Left renal pelvis (tissue), 4 donors: Measurements from ENCODE around the gene GRWD1. TPM values are rescaled to one million over a fixed set of nuclear protein-coding genes. Genes with fewer than 3 reads are reported as not detected.

Experiments
- DNase-seq, 4 donors: peaks; one replicate each; pipeline ENCODE4 v3.0.0-alpha.2; 2013; ENCODE audit warnings: low read depth in 4 of 4, low spot score in 3 of 4
- polyA plus RNA-seq, 4 donors: library from polyadenylated mRNA; unstranded; fragments of 120-200 nt; gene quantifications; one replicate each; pipeline ENCODE4 v1.2.1, GENCODE V29; 2013; ENCODE audit not compliant: insufficient read length in 4 of 4

The GRWD1 gene
- polyA plus RNA-seq, 4 donors = 18.0 to 28.1 (median 24.7) TPM

DNA sequence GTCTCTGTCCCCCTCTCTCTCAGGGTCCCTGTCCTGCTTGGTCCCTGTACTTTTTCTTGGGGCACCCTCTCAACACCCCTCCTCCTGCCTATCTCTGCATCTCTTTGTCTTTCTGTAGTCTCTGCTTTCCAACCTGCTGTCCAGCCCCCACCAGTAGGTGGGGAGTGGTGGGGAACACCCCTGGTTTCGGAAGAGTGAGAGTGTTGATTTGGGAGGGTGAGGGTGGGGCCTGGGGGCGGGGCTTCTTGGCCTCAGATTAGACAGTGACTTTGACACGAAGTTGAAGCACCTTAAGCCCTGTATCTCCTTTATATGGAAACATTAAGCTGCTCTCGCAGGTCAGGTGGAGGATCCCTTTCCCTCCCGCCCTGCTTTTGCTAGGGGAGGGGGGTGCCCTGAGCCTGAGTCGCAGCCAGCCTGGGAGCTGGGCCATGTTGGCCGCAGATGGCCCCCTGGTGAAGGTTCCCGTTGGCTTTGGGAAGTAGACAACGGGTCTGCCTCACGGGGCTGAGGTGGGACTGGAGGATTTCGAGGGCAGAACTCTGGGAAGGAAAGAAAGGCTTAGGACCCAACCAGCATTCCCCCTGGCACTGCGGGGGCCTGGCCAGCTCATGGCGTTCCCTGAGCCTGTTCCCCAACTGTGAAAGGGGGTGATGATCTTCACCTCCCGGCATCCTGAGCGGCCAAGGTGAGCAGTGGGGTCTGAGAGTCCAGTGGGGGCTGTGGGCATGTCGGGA, 9.6 kb downstream of the GRWD1 start, which contains the start of gene KCNJ14:
Gene KCNJ14 (plus strand): TSS at position 404 of the 737 bp plus-strand sequence. CDS start 6,151 bp downstream, outside the sequence.
- DNase-seq = no peak

DNA sequence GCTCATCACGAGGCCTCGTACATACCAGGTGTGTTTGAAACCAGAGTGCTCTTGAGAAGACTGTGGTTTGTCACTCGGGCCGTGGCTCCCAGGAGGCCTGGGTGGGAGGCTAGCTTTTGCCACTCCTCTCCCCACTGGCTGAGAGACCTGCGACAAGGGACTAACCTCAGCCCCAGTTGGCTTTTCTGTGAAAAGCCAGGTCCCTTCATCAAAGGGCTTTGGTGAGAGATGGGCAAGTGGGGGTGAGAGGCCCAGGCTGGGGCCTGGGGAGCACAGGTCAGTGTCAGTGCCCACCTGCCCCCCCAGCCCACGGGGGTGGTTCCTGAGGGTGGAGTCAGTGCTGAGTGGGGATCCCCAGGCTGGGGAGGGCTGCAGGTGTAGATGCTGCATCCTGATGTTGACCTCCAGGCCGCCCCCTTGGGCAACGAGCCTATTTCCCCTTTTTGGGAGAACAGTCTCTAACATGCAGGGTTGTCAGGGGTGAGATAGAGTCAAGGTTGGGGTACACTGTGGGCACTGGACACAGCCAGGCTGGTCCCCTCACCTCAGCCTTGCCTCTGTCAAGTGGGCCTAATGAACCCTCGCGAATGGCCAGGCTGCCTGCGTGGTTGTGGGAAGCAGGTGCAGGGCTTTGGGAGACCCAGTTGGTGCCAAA, 10.3 kb downstream of the GRWD1 start:
- no peak for DNase-seq

DNA sequence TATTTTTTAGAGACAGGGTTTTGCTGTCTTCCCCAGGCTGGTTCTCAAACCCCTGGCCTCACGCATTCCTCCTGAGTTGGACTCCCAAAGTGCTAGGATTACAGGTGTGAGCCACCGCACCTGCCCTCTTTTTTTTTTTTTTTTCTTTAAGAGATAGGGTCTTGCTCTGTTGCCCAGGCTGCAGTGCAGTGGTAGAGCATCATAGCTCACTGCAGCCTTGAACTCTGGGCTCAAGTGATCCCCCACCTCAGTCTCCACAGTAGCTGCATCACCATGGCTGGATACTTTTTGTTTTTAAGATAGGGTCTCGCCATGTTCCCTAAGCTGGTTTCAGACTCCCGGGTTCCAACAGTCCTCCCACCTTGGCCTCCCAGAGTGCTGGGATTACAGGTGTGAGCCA, 11.1 kb downstream of the GRWD1 start:
- DNase-seq = no peak

DNA sequence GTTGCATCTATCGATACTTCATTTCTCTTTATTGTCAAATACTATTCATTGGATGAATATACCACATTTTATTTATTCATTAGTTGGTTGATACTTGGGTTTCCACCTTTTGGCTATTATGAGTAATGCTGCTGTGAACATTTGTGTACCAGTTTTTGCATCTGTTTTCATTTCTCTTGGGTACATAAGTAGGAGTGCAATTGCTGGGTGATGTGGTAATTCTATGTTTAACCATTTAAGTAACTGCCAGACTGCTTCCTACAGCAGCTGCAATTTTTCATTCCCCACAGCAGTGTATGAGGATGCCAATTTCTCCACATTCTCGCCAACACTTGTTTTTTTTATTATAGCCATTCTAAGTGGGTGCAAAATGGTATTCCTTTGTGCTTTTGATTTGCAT, 12.2 kb downstream of the GRWD1 start:
- DNase-seq = no peak

DNA sequence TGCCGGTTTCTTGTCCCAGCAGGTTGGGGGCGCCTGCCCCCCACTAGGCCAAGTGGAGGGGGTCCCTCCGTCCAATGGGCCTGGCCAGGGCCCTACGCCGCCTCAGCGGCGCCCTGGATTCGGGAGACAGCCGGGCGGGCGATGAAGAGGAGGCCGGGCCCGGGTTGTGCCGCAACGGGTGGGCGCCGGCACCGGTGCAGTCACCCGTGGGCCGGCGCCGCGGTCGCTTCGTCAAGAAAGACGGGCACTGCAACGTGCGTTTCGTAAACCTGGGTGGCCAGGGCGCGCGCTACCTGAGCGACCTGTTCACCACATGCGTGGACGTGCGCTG, 15.8 kb downstream of the GRWD1 start:
- DNase-seq = no peak

DNA sequence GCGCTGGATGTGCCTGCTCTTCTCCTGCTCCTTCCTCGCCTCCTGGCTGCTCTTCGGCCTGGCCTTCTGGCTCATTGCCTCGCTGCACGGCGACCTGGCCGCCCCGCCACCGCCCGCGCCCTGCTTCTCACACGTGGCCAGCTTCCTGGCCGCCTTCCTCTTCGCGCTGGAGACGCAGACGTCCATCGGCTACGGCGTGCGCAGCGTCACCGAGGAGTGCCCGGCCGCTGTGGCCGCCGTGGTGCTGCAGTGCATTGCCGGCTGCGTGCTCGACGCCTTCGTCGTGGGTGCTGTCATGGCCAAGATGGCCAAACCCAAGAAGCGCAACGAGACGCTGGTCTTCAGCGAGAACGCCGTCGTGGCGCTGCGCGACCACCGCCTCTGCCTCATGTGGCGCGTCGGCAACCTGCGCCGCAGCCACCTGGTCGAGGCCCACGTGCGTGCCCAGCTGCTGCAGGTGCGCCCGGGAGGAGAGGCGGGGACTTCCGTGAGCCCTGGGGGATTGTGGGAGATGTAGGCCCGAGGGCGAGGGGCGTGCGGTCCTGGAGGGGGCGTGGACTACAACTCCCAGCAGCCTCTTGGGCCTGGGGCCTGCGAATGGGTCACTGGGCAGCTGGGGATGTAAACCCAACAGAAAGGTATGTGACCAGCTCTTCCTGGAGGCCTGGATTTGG, 16.3 kb downstream of the GRWD1 start:
- no peak for DNase-seq

DNA sequence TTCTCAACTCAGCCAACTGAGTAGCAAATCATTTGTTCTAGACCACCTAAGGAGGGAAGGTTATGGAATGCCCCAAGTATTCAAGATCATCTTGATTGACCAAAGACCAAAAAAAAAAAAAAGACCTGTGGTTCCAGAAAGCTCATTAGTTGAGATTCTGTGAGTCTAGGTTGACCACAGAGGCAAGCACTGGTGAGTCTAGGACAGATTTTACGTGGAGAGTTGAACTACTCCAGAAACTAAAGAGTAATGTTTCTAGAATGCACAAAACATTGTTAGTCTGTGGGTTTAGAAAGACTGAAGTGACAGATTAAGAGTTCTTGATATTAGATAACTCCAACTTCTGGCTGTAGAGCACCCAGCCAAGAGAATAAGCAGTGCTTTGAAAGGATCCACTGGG, 19.4 kb downstream of the GRWD1 start:
- no peak for DNase-seq

DNA sequence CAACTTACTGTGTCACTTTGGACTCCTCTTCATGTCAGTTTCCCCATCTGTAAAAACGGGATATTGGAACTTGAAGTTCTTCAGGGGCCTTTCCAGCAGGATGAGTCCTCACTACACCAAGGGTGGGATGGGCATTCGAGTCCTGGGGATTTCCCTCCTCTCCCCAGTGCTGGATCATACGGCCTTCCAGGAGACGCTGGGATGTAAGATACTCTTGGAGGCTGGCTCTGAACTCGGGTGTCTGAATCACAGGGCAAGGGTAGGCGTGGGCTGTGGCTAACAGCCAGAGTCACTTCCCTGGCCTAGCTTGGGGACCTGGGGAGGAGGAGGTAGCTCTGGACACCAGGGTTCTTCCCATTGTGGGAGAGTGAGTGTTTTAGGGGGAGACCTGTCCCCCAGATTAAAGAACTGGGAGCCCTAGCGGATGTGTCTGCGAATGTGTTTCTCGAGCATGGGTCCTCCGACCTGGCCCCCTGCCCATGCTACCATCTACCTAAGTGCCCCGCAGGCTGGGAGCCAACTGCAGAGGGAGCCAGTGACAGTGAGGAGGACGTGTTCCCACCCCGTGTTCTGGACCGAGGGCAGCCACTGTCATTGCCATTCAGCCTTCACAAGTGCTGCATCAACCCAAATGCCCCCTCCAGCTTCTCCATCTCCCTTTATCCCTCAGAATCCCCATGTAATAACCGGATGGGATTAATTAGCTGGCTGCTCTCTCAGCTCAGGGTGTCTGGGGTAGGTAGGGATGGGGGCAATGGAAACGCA, 21.0 kb downstream of the GRWD1 start:
- DNase-seq = no peak

DNA sequence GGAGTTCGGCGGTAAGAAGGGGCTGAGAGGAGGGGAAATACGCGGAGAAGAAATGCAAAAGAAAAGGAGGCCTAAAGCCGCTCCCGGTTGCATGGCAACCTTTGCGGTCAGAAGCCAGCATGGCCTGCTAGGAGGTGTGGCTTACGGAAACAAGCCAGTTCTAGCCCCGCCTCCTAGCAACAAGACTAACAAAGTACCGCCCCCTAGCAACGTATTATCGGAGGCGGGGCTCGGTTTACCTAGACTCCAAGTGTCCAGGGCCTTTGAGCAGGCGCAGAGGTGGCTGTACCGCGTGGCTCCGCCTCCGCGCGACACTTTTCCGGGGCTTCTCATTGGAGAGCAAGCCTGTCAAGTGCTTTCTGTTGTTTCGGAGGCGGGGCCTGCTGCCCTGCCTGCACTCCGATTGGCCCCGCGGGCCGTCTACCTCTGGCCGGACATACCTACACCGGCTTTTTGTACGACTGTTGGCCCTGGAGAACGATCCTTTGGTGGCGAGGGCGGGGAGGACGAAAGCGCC, 23.0 kb downstream of the GRWD1 start:
- DNase-seq = peak; percentile 100

DNA sequence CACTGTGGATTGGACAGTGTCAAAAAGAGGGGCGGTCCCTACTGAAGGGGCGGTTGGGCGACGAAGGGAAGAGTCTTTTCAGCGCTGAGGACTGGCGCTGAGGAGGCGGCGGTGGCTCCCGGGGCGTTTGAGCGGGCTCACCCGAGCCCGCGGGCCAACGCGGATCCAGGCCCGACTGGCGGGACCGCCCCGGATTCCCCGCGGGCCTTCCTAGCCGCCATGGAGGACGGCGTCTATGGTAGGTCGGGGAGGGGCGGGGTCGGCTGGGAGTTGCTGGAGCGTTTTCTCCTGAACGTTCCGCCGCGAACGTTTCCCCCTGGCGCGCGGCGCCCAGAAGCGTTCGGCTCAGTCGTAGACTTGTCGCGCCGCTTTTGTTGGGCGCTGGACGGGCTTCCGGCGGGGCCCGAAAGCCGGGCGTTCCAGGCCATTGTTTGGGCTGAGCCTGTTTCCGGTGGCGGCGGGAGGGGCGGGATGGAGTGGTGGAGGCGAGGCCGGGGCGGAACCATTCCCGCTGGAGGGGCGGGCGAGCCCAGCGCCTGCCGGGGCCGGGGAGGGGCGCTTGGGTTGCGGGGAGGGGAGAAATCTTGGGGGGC, 23.6 kb downstream of the GRWD1 start, which contains the start of gene CYTH2:
Gene CYTH2 (plus strand): TSS at position 81 of the 593 bp plus-strand sequence. CDS start 139 bp downstream, at position 220.
- DNase-seq = peak in 1 of 4 donors; percentile 53

DNA sequence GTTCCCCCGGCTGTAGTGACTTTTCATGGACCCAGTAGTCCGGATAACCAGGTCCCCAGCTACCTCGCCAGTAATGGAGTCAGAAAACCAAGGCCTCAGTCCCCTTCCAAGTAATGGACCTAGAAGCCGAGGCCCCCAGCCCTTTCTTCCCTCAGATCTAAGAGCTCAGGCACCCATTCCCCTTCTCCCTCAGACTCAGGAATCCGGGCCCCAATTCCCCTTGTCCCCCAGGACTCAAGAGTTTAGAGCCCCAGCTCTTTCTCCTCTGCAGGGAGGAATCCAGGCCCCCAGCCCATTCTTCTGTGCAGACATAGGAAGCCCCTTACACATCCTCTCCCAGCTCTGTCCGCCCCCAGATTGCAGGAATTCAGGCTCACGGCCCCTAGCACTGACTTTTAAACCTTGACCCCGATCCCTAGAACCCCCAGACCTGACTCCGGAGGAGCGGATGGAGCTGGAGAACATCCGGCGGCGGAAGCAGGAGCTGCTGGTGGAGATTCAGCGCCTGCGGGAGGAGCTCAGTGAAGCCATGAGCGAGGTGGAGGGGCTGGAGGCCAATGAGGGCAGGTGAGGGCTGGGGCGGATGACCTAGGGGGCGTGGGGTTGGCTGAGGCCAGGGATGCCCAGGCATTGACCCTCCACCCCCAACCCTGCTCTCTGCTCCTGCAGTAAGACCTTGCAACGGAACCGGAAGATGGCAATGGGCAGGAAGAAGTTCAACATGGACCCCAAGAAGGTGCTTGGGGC, 24.3 kb downstream of the GRWD1 start:
- no peak for DNase-seq

DNA sequence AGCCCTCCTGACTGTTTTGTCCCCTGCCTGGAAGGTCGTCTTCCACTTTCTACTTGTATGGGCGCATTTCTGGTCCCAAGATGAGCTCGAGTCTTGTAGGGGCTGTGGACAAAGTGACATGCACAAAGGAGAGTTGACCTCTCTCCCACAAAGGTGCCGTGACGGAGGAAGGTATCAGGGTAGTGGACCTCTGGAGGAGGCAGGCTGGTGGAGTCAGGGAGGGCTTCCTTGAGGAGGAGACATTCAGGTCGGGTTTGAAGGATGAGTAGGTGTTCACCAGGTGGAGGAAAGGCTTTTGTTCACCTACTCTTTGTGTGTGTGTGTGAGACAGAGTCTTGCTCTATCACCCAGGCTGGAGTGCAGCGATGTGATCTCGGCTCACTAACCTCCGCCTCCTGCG, 25.1 kb downstream of the GRWD1 start:
- DNase-seq = no peak

DNA sequence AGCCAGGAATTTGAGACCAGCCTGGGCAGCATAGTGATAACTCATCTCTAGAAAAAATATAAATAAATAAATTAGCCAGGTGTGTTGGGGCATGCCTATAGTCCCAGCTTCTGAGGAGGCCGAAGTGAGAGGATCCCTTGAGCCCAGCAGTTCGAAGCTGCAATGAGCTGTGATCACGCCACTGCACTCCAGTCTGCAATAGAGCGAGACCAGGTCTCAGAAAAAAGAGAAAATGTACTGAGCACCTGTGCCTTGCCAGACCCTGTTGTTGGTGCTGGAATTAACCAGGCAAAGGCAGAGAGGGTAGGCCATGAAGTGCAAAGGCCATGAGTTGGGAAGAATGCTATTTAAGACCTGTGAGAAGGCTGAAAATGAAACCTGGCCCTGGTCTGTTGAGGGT, 26.1 kb downstream of the GRWD1 start:
- no peak for DNase-seq

DNA sequence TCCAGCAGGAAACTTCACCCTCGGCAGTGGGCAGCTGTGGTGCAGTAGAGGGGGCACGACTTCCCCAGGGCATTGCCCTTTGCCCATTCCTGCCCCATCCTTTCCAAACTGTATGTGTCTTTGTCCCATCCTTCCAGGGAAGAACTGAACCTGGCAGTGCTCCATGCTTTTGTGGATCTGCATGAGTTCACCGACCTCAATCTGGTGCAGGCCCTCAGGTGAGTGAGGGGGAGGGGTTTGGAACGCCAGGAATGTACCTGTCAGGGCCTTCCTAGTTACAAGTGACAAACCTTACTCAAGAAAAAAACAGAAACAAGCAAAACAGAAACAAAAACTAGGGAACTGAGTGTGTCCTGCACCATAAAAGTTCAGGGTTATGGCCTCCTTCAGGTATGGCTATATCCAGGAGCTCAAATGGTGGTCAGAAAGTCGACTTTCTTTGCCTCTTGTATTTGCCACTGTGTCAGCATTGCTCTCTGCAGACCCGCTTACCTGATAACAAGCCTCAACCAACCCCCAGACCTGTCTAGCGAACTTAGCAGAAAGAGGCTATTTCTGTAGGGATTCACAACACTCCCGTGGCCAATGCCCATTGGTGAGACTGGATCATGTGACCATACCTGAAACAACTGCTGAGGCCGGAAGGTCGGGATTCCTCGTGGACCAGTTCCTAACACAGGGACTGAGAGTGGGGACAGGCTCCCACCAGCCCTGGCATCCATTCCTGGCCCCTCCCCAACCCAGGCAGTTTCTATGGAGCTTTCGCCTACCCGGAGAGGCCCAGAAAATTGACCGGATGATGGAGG, 27.6 kb downstream of the GRWD1 start:
- DNase-seq = no peak

DNA sequence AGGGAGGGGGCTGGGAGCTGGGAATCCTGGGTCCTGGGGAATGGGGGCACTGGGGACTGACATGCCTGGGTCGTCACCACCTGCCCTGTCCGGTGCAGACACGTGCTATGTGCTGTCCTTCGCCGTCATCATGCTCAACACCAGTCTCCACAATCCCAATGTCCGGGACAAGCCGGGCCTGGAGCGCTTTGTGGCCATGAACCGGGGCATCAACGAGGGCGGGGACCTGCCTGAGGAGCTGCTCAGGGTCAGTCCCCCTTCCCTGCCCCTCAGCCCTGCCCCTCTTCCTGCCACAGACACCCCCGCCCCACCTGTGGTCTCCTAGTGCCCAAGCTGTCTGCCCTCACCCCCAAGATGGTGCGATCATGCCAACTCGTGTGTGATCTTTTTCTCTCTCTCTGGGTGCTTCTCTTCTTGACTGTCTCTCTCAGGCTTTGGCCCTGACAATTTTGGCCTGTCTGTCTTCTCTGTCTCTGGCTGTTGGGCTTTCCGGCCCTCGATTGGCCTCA, 28.4 kb downstream of the GRWD1 start:
- DNase-seq = no peak

DNA sequence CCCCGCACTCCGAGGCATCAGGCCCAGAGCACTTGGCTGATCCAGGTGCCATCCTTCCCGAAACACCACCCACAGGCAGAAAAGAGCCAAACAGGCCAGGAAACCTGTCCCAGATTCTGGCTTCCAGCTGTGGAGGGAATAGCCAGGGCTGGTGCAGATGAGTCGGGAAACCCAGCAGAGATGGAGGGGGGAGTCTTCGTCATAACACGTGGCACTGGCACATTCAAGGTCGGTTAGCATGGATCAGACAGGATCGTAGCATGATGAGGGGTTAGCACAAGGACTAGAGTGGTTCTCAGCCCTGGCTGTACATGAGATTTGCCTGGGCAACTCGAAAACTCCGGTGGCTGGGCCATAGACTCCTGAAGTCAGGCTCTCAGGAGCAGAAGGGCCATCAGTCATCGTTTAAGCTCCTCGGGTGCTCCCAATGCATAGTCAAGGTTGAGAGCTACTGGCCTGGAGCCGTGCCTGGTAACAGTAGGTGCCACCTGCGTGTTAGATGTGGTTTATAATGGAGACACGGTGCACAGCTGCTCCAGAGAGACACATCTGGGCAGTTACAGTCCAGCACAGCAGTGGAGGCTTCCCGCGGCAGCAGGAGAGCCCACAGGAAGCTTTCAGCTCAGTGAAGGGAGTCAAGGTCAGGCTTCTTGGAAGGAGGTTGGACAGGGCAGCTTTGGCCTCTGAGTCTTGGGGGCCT, 29.7 kb downstream of the GRWD1 start:
- no peak for DNase-seq

DNA sequence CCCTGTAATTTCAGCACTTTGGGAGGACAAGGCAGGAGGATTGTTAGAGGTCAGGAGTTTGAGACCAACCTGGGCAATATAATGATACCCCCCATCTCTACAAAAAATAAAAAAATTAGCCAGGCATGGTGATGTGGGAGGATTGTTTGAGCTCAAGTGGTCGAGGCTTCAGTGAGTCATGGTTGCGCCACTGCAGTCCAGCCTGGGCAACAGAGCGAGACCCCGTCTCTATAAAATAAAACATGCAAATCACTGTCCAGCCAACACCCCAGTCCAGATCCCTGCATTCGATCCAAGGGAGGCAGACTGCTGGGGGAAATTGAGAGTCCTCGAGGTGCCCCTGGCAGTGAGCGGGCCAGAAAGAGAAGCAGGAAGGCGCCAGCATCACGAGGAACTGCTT, 30.4 kb downstream of the GRWD1 start:
- DNase-seq = no peak

DNA sequence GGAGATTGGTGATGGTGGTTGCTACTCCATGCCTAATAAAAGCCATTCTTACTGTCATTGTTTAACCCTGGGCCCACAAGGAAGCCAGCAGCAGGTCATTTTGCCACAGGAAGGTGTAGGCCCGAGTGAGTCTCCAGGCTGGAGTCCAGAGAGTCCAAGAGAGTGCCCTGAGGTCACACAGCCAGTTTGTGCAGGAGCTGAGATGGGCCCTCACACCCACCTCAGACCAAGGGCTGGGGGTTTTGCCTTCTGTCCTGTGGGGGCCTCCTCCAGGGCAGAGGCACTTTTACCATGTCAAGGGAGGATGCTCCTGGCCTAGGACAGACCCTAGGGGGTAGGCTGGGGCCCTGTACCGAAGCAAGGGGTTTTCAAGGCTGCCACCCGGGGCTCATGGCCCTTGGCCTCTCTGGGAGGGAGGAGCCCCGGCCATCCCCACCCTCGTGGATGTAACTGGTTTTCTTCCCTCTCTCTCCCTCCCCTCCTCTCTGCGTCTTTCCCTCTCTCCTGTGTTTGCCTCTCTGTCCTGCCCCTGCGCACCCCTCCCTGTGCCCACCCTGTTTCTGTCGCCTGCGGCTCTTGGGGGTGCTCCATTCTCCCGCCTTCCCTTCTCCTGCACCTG, 31.4 kb downstream of the GRWD1 start:
- DNase-seq = no peak
